RWPE1 (cell line): Measurements from ENCODE around the gene SFXN4.

ENCODE experiments used
- CTCF ChIA-PET: fragments of 350-600 bp; sonication (Branson Sonifier 250); formaldehyde crosslinking; extraction: SDS; loops from one replicate; lab custom pipeline; 2021; lab: Yijun Ruan, JAX
- POLR2A ChIA-PET: fragments of 400-600 bp; formaldehyde crosslinking; extraction: SDS; loops from one replicate; lab custom pipeline; 2020; ENCODE audit warnings: antibody characterized with exemption; ENCODE audit not compliant: low non-redundant PET; lab: Yijun Ruan, JAX
- DNase-seq: peaks from one replicate; pipeline ENCODE4 v3.0.0; 2012; ENCODE audit warnings: low spot score
- H3K27ac ChIP-seq: fragments of 450-650 bp; 2 replicates; pipeline ENCODE4 v1.5.1; 2017
- CTCF ChIP-seq: fragments of 450-650 bp; conservative IDR thresholded peaks from 2 replicates; pipeline ENCODE4 v1.5.1; 2017; ENCODE audit warnings: low read depth, mild to moderate bottlenecking

SFXN4 gene

GRCh38 chr10:119120413-119120867 lies 45.1 kb downstream of the SFXN4 start:
- H3K27ac ChIP-seq, result no peak overlapping the region
- ChIA-PET CTCF (interaction anchor here (0.5 kb wide), 1 partner anchor 71 kb away, joined by 5 read pairs; no protein-coding TSS in a partner anchor), POLR2A (no interaction called here)
- no peak for DNase-seq
- TF ChIP-seq CTCF, result no peak

- ChIA-PET POLR2A (no interaction called here), CTCF (interaction anchor here (0.5 to 0.7 kb wide), 2 partner anchors 422 to 1788 kb away, joined by 3 to 5 read pairs; no protein-coding TSS in a partner anchor)
- DNase-seq, result no peak
- H3K27ac ChIP-seq, result no peak overlapping the region
- TF ChIP-seq CTCF, result no peak
Observed at GRCh38 chr10:119119400-119119799, 46.1 kb downstream of the SFXN4 start.

GRCh38 chr10:119118231-119118630 lies 47.3 kb downstream of the SFXN4 start:
- POLR2A ChIA-PET, result interaction anchor here (0.6 kb wide), 2 partner anchors 13 to 37 kb away, joined by 6 to 9 read pairs; no protein-coding TSS in a partner anchor

GRCh38 chr10:119116326-119116951 lies 49.1 kb downstream of the SFXN4 start:
- TF ChIP-seq CTCF, result no peak
- POLR2A ChIA-PET, result no interaction called here
- CTCF ChIA-PET, result interaction anchor here (0.6 kb wide), 2 partner anchors 67 to 86 kb away, joined by 4 read pairs; no protein-coding TSS in a partner anchor
- DNase-seq, result no peak
- no peak overlapping the region for H3K27ac ChIP-seq

More at GRCh38 chr10:119118231-119118630, 47.3 kb downstream of the SFXN4 start:
- no peak overlapping the region for H3K27ac ChIP-seq
- no peak for TF ChIP-seq CTCF
- CTCF ChIA-PET, result interaction anchor here (0.6 kb wide), 1 partner anchor 379 kb away, joined by 3 read pairs; no protein-coding TSS in a partner anchor
- DNase-seq, result no peak

- TF ChIP-seq CTCF, result no peak
- POLR2A ChIA-PET, result no interaction called here
- no peak overlapping the region for H3K27ac ChIP-seq
- DNase-seq, result no peak
- CTCF ChIA-PET, result interaction anchor here (0.6 kb wide), 2 partner anchors 68 to 86 kb away, joined by 4 read pairs; no protein-coding TSS in a partner anchor
Observed at GRCh38 chr10:119115926-119116325, 49.6 kb downstream of the SFXN4 start.

- CTCF ChIA-PET, result no interaction called here
- peak overlapping the region; percentile 56 for H3K27ac ChIP-seq
- POLR2A ChIA-PET, result interaction anchor here (0.6 kb wide), 1 partner anchor 16 kb away, joined by 4 read pairs; no protein-coding TSS in a partner anchor
- DNase-seq, result peak; percentile 44
- no peak for TF ChIP-seq CTCF
Observed at GRCh38 chr10:119113751-119114732, 51.5 kb downstream of the SFXN4 start.
